Measurements from ENCODE around the gene ATP6V1D. TPM values are rescaled to one million over a fixed set of nuclear protein-coding genes. Genes with fewer than 3 reads are reported as not detected.
"Not testable (repeated sequence)": the region's sequence is repeated elsewhere in the genome, so short reads cannot be mapped to it uniquely, and the experiment has no call there.

Gene ATP6V1D
- total RNA-seq: 45.8 TPM

DNA sequence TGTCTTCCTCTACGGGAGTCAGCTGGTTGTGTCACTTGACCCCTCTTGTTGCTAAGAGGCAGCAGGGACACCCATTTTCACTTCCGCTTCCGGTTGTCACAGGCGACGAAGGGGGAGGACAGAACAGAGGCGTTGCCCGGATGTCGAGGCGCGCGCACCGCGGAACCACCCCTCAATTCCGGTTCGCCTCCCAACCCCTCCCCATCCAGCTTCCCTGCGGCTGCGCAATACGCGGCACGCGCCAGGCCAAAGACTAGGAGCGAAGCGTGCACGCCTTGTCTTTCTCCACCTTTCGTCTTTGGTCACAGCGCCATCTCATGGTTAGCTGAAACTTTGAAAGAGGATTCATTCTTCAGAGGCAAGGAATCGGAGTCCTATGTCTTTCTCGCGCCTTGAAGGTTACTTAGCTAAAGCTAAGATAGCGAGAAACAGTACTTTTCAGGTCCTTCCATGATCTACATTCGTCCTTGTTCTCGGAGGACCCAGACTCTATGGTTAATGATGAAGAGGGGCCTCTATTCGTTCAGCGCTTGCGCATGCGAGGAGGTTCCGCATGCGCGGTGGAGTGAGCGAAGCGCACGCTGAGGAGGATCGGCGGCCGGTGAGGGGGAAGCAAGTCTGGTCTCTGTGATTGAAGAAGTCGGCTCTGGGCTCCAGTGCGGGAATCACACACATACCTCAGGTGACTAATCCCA, at the start of gene ATP6V1D, which contains the start of gene EIF2S1:
TSS of gene ATP6V1D (minus strand) at position 30 of the 695 bp plus-strand sequence. CDS start 106 bp downstream, outside the sequence.
TSS of gene EIF2S1 (plus strand) at position 554 of the 695 bp plus-strand sequence. CDS start 4,440 bp downstream, outside the sequence.
- H3K9me3 ChIP-seq (ENCODE audit: low read depth, low read length): no peaks in the 10 kb centered on the region
- H3K4me1 ChIP-seq (ENCODE audit: insufficient read depth, low read length): peaks cover 36% of the 10 kb centered on the region
- no peaks in the 10 kb centered on the region for H3K27me3 ChIP-seq (ENCODE audit: insufficient read depth, low read length)

GRCh38 chr14:67408122-67408801, 48.7 kb upstream of the ATP6V1D start:
- peaks cover 13% of the 10 kb centered on the region for H3K27me3 ChIP-seq (ENCODE audit: insufficient read depth, low read length)
- not testable (repeated sequence) for H3K4me3 ChIP-seq (ENCODE audit: low read length); H3K4me1 ChIP-seq (ENCODE audit: insufficient read depth, low read length); H3K9me3 ChIP-seq (ENCODE audit: low read depth, low read length)

More for the DNA sequence above, at the start of gene ATP6V1D, which contains the start of gene EIF2S1:
- H3K4me3 ChIP-seq (ENCODE audit: low read length): peak within 1 kb of the TSS; percentile 70

- Histone ChIP-seq H3K4me1 (ENCODE audit: insufficient read depth, low read length) (no peaks in the 10 kb centered on the region), H3K4me3 (ENCODE audit: low read length) (no peak overlapping the region), H3K9me3 (ENCODE audit: low read depth, low read length) (no peaks in the 10 kb centered on the region), H3K27me3 (ENCODE audit: insufficient read depth, low read length) (no peaks in the 10 kb centered on the region)
These were observed 46.2 kb upstream of the ATP6V1D start for GRCh38 chr14:67405771-67406170.

- Histone ChIP-seq H3K4me3 (ENCODE audit: low read length) (no peak overlapping the region), H3K9me3 (ENCODE audit: low read depth, low read length) (no peaks in the 10 kb centered on the region), H3K27me3 (ENCODE audit: insufficient read depth, low read length) (no peaks in the 10 kb centered on the region), H3K4me1 (ENCODE audit: insufficient read depth, low read length) (no peaks in the 10 kb centered on the region)
These were observed 40.8 kb upstream of the ATP6V1D start for GRCh38 chr14:67400434-67400833.

DNA sequence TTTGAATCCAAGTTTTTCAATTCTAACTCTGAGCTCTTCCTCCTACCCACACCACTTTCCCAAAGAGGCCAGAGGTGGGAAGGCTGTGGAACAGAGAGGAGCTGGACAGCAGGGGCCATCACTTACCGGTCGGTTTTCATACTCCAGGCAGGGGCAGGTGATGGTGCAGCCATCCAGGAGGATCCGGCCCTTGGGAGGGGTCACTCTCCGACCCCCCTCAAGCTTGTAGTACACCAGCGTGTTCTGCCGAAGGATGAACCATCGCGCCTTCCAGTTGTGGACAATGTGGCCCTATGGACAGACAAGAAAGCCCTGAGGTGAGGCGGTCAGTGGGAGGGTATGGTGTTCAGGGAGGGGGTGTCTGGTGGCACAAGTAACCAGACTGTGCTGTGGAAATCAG, 37.9 kb upstream of the ATP6V1D start:
- no peaks in the 10 kb centered on the region for H3K27me3 ChIP-seq (ENCODE audit: insufficient read depth, low read length)
- H3K4me3 ChIP-seq (ENCODE audit: low read length): no peak overlapping the region
- no peaks in the 10 kb centered on the region for H3K4me1 ChIP-seq (ENCODE audit: insufficient read depth, low read length)

GRCh38 chr14:67396381-67396970, 36.9 kb upstream of the ATP6V1D start:
- no peaks in the 10 kb centered on the region for H3K27me3 ChIP-seq (ENCODE audit: insufficient read depth, low read length)
- H3K4me3 ChIP-seq (ENCODE audit: low read length): no peak overlapping the region
- no peaks in the 10 kb centered on the region for H3K4me1 ChIP-seq (ENCODE audit: insufficient read depth, low read length)
- no peaks in the 10 kb centered on the region for H3K9me3 ChIP-seq (ENCODE audit: low read depth, low read length)

More for the DNA sequence above, 37.9 kb upstream of the ATP6V1D start:
- no peaks in the 10 kb centered on the region for H3K9me3 ChIP-seq (ENCODE audit: low read depth, low read length)

DNA sequence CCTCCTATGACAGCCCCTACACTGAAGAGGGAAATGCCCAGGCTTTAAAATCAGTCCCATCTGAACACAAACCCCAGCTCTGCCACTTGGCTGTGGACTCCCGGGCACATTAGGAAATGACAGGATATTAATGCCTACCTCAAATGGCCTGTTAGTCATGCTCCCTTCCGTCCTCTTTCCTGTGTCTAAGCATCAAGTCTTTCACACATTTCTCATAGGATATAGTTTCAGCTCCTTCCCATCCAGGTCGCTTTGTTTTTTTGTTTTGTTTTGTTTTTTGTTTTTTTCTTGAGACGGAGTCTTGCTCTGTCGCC, 36.2 kb upstream of the ATP6V1D start:
- Histone ChIP-seq H3K4me1 (ENCODE audit: insufficient read depth, low read length) (no peaks in the 10 kb centered on the region), H3K4me3 (ENCODE audit: low read length) (no peak overlapping the region), H3K9me3 (ENCODE audit: low read depth, low read length) (no peaks in the 10 kb centered on the region), H3K27me3 (ENCODE audit: insufficient read depth, low read length) (no peaks in the 10 kb centered on the region)

DNA sequence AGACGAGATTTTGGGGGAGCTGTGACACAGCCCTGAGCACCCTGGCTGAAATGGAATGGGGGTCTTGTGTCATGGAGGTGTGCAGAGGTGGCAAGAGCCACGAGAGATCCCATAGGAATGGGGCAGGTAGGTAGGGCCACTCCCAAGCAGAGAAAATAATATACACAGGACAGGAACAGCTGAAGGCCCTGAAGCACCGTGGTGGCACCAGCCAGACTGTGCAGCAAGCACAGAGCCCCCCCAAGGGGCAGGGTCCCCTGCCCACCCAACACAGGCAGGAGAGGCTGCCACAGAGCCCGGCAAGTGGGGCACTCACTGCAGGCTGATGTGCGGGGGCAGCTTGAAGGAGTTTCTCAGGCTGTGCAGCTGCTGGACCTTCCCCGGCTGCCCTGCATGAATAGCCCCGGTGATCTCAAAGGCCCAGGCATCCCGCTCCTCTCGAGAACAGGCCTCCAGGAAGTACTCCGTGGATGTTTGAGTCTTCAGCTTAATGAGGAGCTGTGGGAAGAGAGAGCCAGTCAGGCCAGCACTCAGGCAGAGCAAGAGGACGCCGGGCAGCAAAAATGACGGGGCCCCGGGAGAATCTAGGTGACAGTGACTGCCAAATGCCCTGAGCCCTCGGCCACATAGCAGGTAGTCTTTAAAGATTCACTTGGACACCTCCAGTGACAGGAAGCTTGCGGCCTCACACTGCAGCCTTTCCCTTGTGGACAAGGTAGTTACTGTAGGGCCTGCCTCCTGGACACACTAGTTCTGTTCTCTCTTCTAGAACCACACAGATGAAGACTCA, 35.7 kb upstream of the ATP6V1D start:
- Histone ChIP-seq H3K4me1 (ENCODE audit: insufficient read depth, low read length) (no peaks in the 10 kb centered on the region), H3K4me3 (ENCODE audit: low read length) (no peak overlapping the region), H3K27me3 (ENCODE audit: insufficient read depth, low read length) (no peaks in the 10 kb centered on the region), H3K9me3 (ENCODE audit: low read depth, low read length) (no peaks in the 10 kb centered on the region)

GRCh38 chr14:67393689-67394088, 34.1 kb upstream of the ATP6V1D start:
- no peak overlapping the region for H3K4me3 ChIP-seq (ENCODE audit: low read length)
- no peaks in the 10 kb centered on the region for H3K4me1 ChIP-seq (ENCODE audit: insufficient read depth, low read length)

DNA sequence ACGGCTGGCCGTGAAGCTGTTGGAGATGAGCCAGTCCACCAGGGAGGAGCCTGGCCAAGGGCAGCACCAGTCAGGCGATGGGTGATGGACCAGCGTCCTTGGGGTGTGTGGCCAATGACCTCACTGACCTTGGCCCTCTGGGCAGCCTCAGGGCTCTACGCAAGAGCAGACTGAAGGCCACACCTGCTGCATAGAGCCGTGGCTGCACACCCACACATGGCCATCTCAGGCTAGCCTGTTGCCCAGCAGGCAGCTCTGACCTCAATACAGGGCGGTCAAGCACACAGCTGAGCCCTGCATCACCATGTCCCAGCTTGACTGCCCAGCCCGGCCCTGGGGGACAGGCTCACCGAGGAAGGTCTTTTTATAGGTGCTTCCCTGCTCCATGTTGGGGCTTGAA, 33.2 kb upstream of the ATP6V1D start:
- Histone ChIP-seq H3K9me3 (ENCODE audit: low read depth, low read length) (no peaks in the 10 kb centered on the region), H3K4me1 (ENCODE audit: insufficient read depth, low read length) (no peaks in the 10 kb centered on the region), H3K27me3 (ENCODE audit: insufficient read depth, low read length) (no peaks in the 10 kb centered on the region), H3K4me3 (ENCODE audit: low read length) (no peak overlapping the region)

More at GRCh38 chr14:67393689-67394088, 34.1 kb upstream of the ATP6V1D start:
- Histone ChIP-seq H3K27me3 (ENCODE audit: insufficient read depth, low read length) (no peaks in the 10 kb centered on the region), H3K9me3 (ENCODE audit: low read depth, low read length) (no peaks in the 10 kb centered on the region)

GRCh38 chr14:67392123-67392522, 32.5 kb upstream of the ATP6V1D start:
- Histone ChIP-seq H3K4me3 (ENCODE audit: low read length) (no peak overlapping the region), H3K4me1 (ENCODE audit: insufficient read depth, low read length) (no peaks in the 10 kb centered on the region), H3K9me3 (ENCODE audit: low read depth, low read length) (no peaks in the 10 kb centered on the region), H3K27me3 (ENCODE audit: insufficient read depth, low read length) (no peaks in the 10 kb centered on the region)

GRCh38 chr14:67391268-67391667, 31.7 kb upstream of the ATP6V1D start:
- H3K27me3 ChIP-seq (ENCODE audit: insufficient read depth, low read length): no peaks in the 10 kb centered on the region
- H3K4me3 ChIP-seq (ENCODE audit: low read length): no peak overlapping the region
- no peaks in the 10 kb centered on the region for H3K4me1 ChIP-seq (ENCODE audit: insufficient read depth, low read length)
- no peaks in the 10 kb centered on the region for H3K9me3 ChIP-seq (ENCODE audit: low read depth, low read length)

- no peaks in the 10 kb centered on the region for H3K9me3 ChIP-seq (ENCODE audit: low read depth, low read length)
These were observed 30.4 kb upstream of the ATP6V1D start for GRCh38 chr14:67389811-67390534.

GRCh38 chr14:67389275-67389674, 29.7 kb upstream of the ATP6V1D start:
- no peak overlapping the region for H3K4me3 ChIP-seq (ENCODE audit: low read length)
- no peaks in the 10 kb centered on the region for H3K4me1 ChIP-seq (ENCODE audit: insufficient read depth, low read length)
- no peaks in the 10 kb centered on the region for H3K9me3 ChIP-seq (ENCODE audit: low read depth, low read length)
- no peaks in the 10 kb centered on the region for H3K27me3 ChIP-seq (ENCODE audit: insufficient read depth, low read length)

More at GRCh38 chr14:67389811-67390534, 30.4 kb upstream of the ATP6V1D start:
- Histone ChIP-seq H3K27me3 (ENCODE audit: insufficient read depth, low read length) (no peaks in the 10 kb centered on the region), H3K4me1 (ENCODE audit: insufficient read depth, low read length) (no peaks in the 10 kb centered on the region), H3K4me3 (ENCODE audit: low read length) (no peak overlapping the region)

All from mononuclear cell (primary cell).